Measurements from ENCODE around the gene EBLN1. TPM values are rescaled to one million over a fixed set of nuclear protein-coding genes. Genes with fewer than 3 reads are reported as not detected.
"Not testable (repeated sequence)": the region's sequence is repeated elsewhere in the genome, so short reads cannot be mapped to it uniquely, and the experiment has no call there.

The EBLN1 gene
- total RNA-seq, 3 donors from 2014 or later = not detected

- peaks cover 39% of the 10 kb centered on the region for H3K4me1 Mint-ChIP-seq (ENCODE audit: low read depth)
- DNase-seq = no peak
- ATAC-seq = no peak
- peaks cover 4% of the 10 kb centered on the region for H3K9me3 Mint-ChIP-seq
- no peaks in the 10 kb centered on the region for H3K36me3 Mint-ChIP-seq (ENCODE audit: insufficient read depth)
- no peak overlapping the region for H3K4me3 Mint-ChIP-seq
- H3K27me3 Mint-ChIP-seq (ENCODE audit: low read depth) = peaks cover 3% of the 10 kb centered on the region
Observed at GRCh38 chr10:22244855-22245254, 27.0 kb upstream of the EBLN1 start.

- Mint-ChIP-seq H3K9me3 (peaks cover 4% of the 10 kb centered on the region), H3K27me3 (ENCODE audit: low read depth) (peaks cover 6% of the 10 kb centered on the region), H3K36me3 (ENCODE audit: insufficient read depth) (no peaks in the 10 kb centered on the region), H3K4me1 (ENCODE audit: low read depth) (peaks cover 39% of the 10 kb centered on the region), H3K4me3 (no peak overlapping the region)
- peak; percentile 29 for DNase-seq
- no peak for ATAC-seq
Observed at GRCh38 chr10:22244001-22244400, 26.2 kb upstream of the EBLN1 start.

DNA sequence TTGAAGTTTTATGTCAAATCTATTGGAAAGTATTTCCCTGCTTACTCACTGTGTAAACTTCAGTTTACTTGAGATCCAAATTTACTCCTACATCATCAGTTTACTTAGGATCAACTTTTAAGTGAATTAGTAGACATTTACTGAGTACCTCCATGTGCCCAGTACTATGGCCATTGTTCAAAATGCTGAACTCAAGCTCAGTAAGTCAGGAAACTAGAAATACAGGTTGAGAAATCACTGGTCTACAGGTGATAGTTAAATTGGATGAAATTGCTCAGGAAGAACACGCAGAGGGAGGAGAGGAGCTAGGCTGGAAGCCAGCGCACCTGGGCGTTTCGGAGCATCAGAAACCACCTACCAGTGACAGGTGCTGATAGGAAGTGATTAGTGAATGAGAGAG, 25.5 kb upstream of the EBLN1 start:
- peaks cover 6% of the 10 kb centered on the region for H3K27me3 Mint-ChIP-seq (ENCODE audit: low read depth)
- H3K4me3 Mint-ChIP-seq = no peak overlapping the region
- peaks cover 4% of the 10 kb centered on the region for H3K9me3 Mint-ChIP-seq

DNA sequence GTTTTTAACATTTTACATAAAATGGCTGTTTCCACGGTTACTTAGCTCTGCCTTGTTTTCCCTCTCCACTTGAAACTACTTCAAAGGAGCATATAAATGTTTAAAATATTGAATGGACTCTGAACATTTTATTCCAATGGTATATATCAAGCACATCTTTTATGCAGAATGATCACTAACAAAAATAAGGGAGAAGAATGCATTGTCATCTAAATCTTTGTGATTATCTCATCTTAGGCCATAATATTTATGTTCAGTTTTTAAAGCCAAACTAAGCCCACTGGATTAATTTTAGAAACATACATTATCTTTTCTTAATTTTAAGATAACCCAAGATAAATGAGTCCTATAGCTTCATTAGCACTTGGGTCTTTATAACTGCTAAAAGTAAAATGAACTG, 13.4 kb upstream of the EBLN1 start:
- Mint-ChIP-seq H3K4me3 (peak overlapping the region; percentile 90), H3K4me1 (ENCODE audit: low read depth) (peaks cover 19% of the 10 kb centered on the region), H3K36me3 (ENCODE audit: insufficient read depth) (no peaks in the 10 kb centered on the region), H3K27me3 (ENCODE audit: low read depth) (peaks cover 3% of the 10 kb centered on the region), H3K9me3 (no peaks in the 10 kb centered on the region)
- DNase-seq (no peak), ATAC-seq (no peak)

More for the DNA sequence above, 25.5 kb upstream of the EBLN1 start:
- DNase-seq (no peak), ATAC-seq (no peak)
- Mint-ChIP-seq H3K36me3 (ENCODE audit: insufficient read depth) (no peaks in the 10 kb centered on the region), H3K4me1 (ENCODE audit: low read depth) (peaks cover 35% of the 10 kb centered on the region)

- H3K9me3 Mint-ChIP-seq = no peaks in the 10 kb centered on the region
- peaks cover 3% of the 10 kb centered on the region for H3K27me3 Mint-ChIP-seq (ENCODE audit: low read depth)
- H3K4me1 Mint-ChIP-seq (ENCODE audit: low read depth) = peaks cover 19% of the 10 kb centered on the region
- ATAC-seq (peak; percentile 38 to 41), DNase-seq (peak; percentile 11)
- no peaks in the 10 kb centered on the region for H3K36me3 Mint-ChIP-seq (ENCODE audit: insufficient read depth)
- peak overlapping the region; percentile 90 for H3K4me3 Mint-ChIP-seq
Observed at GRCh38 chr10:22230158-22230833, 12.5 kb upstream of the EBLN1 start.

DNA sequence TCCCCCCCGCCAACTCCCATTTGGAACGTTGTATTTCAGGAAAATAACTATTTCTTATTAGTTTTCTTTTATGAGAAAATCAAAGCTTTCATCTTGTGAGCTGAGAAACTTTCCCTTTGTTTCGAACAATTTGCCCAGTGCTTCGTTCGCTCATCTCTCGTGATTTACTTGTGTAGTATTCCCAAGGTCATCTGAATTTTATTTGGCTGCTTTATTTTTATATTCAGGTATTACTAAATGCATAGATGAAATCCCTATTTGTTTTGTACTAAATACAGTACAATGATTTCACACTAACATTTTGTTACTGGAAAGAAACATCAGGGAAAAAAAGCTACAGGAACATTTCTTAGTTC, 12.0 kb upstream of the EBLN1 start:
- Mint-ChIP-seq H3K4me3 (peak overlapping the region; percentile 90), H3K27me3 (ENCODE audit: low read depth) (peaks cover 3% of the 10 kb centered on the region), H3K9me3 (no peaks in the 10 kb centered on the region), H3K36me3 (ENCODE audit: insufficient read depth) (no peaks in the 10 kb centered on the region), H3K4me1 (ENCODE audit: low read depth) (peaks cover 19% of the 10 kb centered on the region)
- no peak for ATAC-seq
- DNase-seq = no peak

GRCh38 chr10:22228943-22229801, 11.4 kb upstream of the EBLN1 start:
- no peaks in the 10 kb centered on the region for H3K36me3 Mint-ChIP-seq (ENCODE audit: insufficient read depth)
- peaks cover 19% of the 10 kb centered on the region for H3K4me1 Mint-ChIP-seq (ENCODE audit: low read depth)
- H3K27me3 Mint-ChIP-seq (ENCODE audit: low read depth) = peaks cover 3% of the 10 kb centered on the region
- no peaks in the 10 kb centered on the region for H3K9me3 Mint-ChIP-seq
- DNase-seq (peak; percentile 86), ATAC-seq (peak; percentile 83 to 85)
- H3K4me3 Mint-ChIP-seq = peak overlapping the region; percentile 90

- Mint-ChIP-seq H3K9me3 (no peaks in the 10 kb centered on the region), H3K4me3 (peak overlapping the region; percentile 90), H3K27me3 (ENCODE audit: low read depth) (peaks cover 3% of the 10 kb centered on the region), H3K4me1 (ENCODE audit: low read depth) (peaks cover 19% of the 10 kb centered on the region), H3K36me3 (ENCODE audit: insufficient read depth) (no peaks in the 10 kb centered on the region)
- DNase-seq (no peak), ATAC-seq (no peak)
Observed at GRCh38 chr10:22228167-22228938, 10.5 kb upstream of the EBLN1 start.

DNA sequence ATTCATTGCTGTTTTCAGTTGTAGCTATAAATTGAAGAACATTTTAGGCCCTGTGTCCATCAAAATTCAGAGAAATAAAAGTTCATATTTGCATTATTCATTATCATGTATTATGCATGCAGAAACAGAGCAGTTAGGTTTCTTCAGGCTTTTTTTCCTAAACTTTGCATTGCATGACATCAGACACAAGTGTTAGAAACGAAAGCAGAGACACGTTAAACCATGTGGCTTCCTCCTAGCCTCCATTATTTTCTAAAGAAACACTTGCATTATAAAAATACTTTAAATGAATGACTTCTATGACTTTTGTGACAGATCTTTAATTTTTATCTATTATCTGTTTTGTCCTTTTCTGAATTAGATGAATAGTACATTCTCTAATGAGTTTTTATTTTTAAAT, 8.8 kb upstream of the EBLN1 start:
- no peaks in the 10 kb centered on the region for H3K36me3 Mint-ChIP-seq (ENCODE audit: insufficient read depth)
- ATAC-seq (no peak), DNase-seq (no peak)
- H3K4me1 Mint-ChIP-seq (ENCODE audit: low read depth) = peaks cover 30% of the 10 kb centered on the region
- peaks cover 6% of the 10 kb centered on the region for H3K27me3 Mint-ChIP-seq (ENCODE audit: low read depth)
- H3K4me3 Mint-ChIP-seq = no peak overlapping the region
- H3K9me3 Mint-ChIP-seq = no peaks in the 10 kb centered on the region

- Mint-ChIP-seq H3K27me3 (ENCODE audit: low read depth) (peaks cover 17% of the 10 kb centered on the region), H3K4me3 (no peak overlapping the region), H3K36me3 (ENCODE audit: insufficient read depth) (no peaks in the 10 kb centered on the region), H3K4me1 (ENCODE audit: low read depth) (peaks cover 16% of the 10 kb centered on the region), H3K9me3 (no peaks in the 10 kb centered on the region)
- DNase-seq (no peak), ATAC-seq (peak; percentile 88 to 95)
Observed at GRCh38 chr10:22222236-22223190, 4.7 kb upstream of the EBLN1 start.

- no peak for DNase-seq
- Mint-ChIP-seq H3K36me3 (ENCODE audit: insufficient read depth) (no peaks in the 10 kb centered on the region), H3K4me1 (ENCODE audit: low read depth) (peaks cover 16% of the 10 kb centered on the region), H3K4me3 (no peak overlapping the region), H3K9me3 (no peaks in the 10 kb centered on the region), H3K27me3 (ENCODE audit: low read depth) (peaks cover 18% of the 10 kb centered on the region)
- ATAC-seq = no peak
Observed at GRCh38 chr10:22219308-22219707, 1.5 kb upstream of the EBLN1 start.

GRCh38 chr10:22218448-22218847, 633 bp upstream of the EBLN1 start:
- Mint-ChIP-seq H3K36me3 (ENCODE audit: insufficient read depth) (no peaks in the 10 kb centered on the region), H3K4me1 (ENCODE audit: low read depth) (peaks cover 16% of the 10 kb centered on the region), H3K9me3 (no peaks in the 10 kb centered on the region), H3K4me3 (no peak overlapping the region), H3K27me3 (ENCODE audit: low read depth) (peaks cover 18% of the 10 kb centered on the region)
- DNase-seq (no peak), ATAC-seq (no peak)

DNA sequence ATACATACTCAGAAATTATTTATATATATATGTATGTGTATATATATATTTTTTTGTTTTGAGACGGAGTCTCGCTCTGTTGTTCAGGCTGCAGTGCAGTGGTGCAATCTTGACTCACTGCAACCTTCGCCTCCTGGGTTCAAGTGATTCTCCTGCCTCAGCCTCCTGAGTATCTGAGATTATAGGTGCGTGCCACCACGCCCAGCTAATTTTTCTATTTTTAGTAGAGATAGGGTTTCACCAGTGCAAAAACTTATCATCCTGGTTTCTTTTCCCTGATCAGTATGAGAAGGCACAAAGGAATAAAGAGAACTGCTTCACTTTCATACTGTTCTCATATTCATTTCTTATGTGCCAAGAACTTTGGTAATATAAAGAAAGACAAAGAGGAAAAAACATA, 731 bp downstream of the EBLN1 start:
- peaks cover 15% of the 10 kb centered on the region for H3K27me3 Mint-ChIP-seq (ENCODE audit: low read depth)
- H3K9me3 Mint-ChIP-seq; H3K4me3 Mint-ChIP-seq; H3K36me3 Mint-ChIP-seq (ENCODE audit: insufficient read depth); H3K4me1 Mint-ChIP-seq (ENCODE audit: low read depth); DNase-seq; ATAC-seq: not testable (repeated sequence)

All from activated T-cell treated with anti-CD3 and anti-CD28 coated beads, Interleukin-2, amount 50 U/mL, for 4 hours (primary cell).